SK-N-MC (cell line): ENCODE results near the gene FOXS1.

ENCODE experiments used
- EZH2 ChIP-seq: fragments of 200-600 bp; sonication (generic); IDR thresholded peaks from one replicate; pipeline ENCODE4 v1.6.1; 2017; ENCODE audit warnings: antibody characterized with exemption
- POLR2AphosphoS5 ChIP-seq: IDR thresholded peaks from 2 replicates; pipeline ENCODE4 v1.6.1; 2012; ENCODE audit warnings: mild to moderate bottlenecking, low read depth, low read length, borderline replicate concordance

GRCh38 chr20:31849306-31849930, 4.0 kb upstream of the FOXS1 start:
- TF ChIP-seq EZH2: no peak
- TF ChIP-seq POLR2AphosphoS5: no peak
